Cardiac muscle cell (in vitro differentiated cells and primary cell): Measurements from ENCODE around the gene ITGA6. TPM values are rescaled to one million over a fixed set of nuclear protein-coding genes. Genes with fewer than 3 reads are reported as not detected.

Experiments used
- DNase-seq, 2 donors: peaks; one replicate each; pipeline versions ENCODE4 v3.0.0 to v3.0.0-alpha.2; 2010 to 2017; ENCODE audit warnings: low read depth in 1 of 2, low spot score in 1 of 2
- H3K27ac ChIP-seq: fragments of 200-600 bp; sonication (generic); 2 replicates; pipeline ENCODE4 v1.5.1; 2016
- H3K27me3 ChIP-seq: fragments of 200-600 bp; sonication (generic); 2 replicates; pipeline ENCODE4 v1.6.0; 2016; ENCODE audit warnings: control low read depth
- H3K36me3 ChIP-seq: fragments of 200-600 bp; sonication (generic); 2 replicates; pipeline ENCODE4 v1.5.1; 2016; ENCODE audit warnings: control low read depth
- H3K4me1 ChIP-seq: fragments of 200-600 bp; sonication (generic); 2 replicates; pipeline ENCODE4 v1.8.1; 2017; ENCODE audit warnings: low read depth, mild to moderate bottlenecking, mixed run types
- H3K4me3 ChIP-seq: fragments of 200-600 bp; sonication (generic); 2 replicates; pipeline ENCODE4 v1.5.1; 2016; ENCODE audit warnings: mild to moderate bottlenecking
- H3K9me3 ChIP-seq: fragments of 200-600 bp; sonication (generic); 2 replicates; pipeline ENCODE4 v1.5.1; 2017; ENCODE audit warnings: low read depth, mild to moderate bottlenecking, control low read depth
- polyA plus RNA-seq: library from polyadenylated mRNA; unstranded; fragments of >200 nt; fragmentation: Nextera tagmentation; extraction: Ambion mirVana; gene quantifications from 2 replicates; pipeline ENCODE4 v1.2.1, GENCODE V29; 2016
- total RNA-seq: library from RNA; depleted of rRNA; stranded (reverse); fragments of >200 nt; gene quantifications from 2 replicates; pipeline ENCODE4 v1.2.3, GENCODE V29; 2016
- TF ChIP-seq, protein P1 (sequence below): IDR thresholded peaks from 2 replicates; pipeline ENCODE4 v1.5.1; 2012; ENCODE audit warnings: low read depth, mild to moderate bottlenecking, low read length

The ITGA6 gene
- total and polyA plus RNA-seq, 2 experiments from 2014 or later: 16.3 to 28.3 TPM

DNA sequence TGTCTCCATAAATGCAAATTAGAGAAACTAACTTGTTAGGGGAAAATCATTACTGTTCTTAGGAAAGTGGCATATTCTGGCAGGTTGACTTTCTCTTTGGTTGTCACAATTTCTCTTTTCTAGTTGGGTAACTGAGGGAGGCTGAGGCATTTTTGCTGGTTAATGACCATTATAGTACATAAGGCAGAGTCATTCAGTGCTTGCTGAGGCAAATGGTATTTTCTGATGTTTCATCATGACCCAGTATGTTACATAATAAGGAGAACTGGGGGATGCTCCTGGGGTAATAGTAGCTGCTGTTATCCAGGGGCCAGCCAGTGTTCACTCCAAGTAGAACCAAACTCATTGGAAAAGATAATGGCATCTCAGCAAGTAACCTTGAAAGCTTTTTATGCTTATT, 62.3 kb downstream of the ITGA6 start:
- Histone ChIP-seq H3K9me3 (no peaks in the 10 kb centered on the region), H3K36me3 (peaks cover 9% of the 10 kb centered on the region), H3K27ac (no peak overlapping the region), H3K4me1 (no peaks in the 10 kb centered on the region), H3K4me3 (no peak overlapping the region), H3K27me3 (no peaks in the 10 kb centered on the region)
- peak in 1 of 2 donors; percentile 21 for DNase-seq
- TF ChIP-seq, protein P1, sequence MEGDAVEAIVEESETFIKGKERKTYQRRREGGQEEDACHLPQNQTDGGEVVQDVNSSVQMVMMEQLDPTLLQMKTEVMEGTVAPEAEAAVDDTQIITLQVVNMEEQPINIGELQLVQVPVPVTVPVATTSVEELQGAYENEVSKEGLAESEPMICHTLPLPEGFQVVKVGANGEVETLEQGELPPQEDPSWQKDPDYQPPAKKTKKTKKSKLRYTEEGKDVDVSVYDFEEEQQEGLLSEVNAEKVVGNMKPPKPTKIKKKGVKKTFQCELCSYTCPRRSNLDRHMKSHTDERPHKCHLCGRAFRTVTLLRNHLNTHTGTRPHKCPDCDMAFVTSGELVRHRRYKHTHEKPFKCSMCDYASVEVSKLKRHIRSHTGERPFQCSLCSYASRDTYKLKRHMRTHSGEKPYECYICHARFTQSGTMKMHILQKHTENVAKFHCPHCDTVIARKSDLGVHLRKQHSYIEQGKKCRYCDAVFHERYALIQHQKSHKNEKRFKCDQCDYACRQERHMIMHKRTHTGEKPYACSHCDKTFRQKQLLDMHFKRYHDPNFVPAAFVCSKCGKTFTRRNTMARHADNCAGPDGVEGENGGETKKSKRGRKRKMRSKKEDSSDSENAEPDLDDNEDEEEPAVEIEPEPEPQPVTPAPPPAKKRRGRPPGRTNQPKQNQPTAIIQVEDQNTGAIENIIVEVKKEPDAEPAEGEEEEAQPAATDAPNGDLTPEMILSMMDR: no peak

DNA sequence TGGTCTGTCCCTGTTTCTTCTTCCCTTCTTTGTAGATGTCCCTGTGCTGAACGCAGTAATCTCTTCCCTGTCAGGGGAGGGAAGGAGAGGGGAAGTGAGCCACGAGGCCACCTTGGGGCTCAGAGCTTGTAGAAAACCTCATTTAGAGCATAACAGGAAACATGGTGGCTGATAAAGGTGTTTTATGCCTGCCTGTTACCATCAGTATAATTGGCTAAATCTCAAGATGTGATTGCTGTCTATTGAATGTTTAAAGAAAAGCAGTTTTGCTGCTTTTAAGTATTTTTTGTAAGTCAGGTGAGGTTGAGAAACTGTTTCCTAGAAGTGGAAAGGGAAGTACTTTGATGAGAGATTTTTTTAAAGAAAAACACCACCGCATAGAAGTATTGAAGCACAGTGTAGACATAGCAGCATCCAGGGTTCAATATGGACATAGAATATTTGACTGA, 68.8 kb downstream of the ITGA6 start:
- Histone ChIP-seq H3K4me1 (no peaks in the 10 kb centered on the region), H3K4me3 (no peak overlapping the region), H3K27ac (no peak overlapping the region), H3K36me3 (peaks cover 7% of the 10 kb centered on the region), H3K27me3 (no peaks in the 10 kb centered on the region), H3K9me3 (no peaks in the 10 kb centered on the region)
- DNase-seq: no peak
- TF ChIP-seq, protein P1: no peak

GRCh38 chr2:172507199-172507598, 79.8 kb downstream of the ITGA6 start:
- H3K27me3 ChIP-seq: no peaks in the 10 kb centered on the region

DNA sequence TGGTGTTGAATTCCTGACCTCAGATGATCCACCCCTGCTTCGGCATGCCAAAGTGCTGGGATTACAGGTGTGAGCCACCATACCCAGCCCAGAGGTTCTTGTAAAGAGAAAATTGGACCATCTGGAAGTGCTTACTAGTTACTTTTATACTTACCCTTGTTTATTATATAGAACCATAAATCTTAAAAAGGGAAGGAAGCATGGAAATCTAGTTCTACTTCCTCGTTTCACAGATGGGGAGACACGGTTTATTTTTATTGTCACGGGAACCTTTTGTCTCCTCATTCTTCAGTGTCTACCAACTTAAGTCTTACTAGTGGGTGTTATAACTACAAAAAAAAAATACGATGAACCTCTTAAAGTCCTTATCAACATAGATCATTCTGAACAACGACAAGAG, 82.7 kb downstream of the ITGA6 start:
- H3K36me3 ChIP-seq: no peaks in the 10 kb centered on the region
- no peaks in the 10 kb centered on the region for H3K4me1 ChIP-seq
- H3K27me3 ChIP-seq: no peaks in the 10 kb centered on the region
- no peak overlapping the region for H3K4me3 ChIP-seq
- TF ChIP-seq, protein P1: no peak
- DNase-seq: no peak
- H3K27ac ChIP-seq: no peak overlapping the region
- H3K9me3 ChIP-seq: no peaks in the 10 kb centered on the region

More at GRCh38 chr2:172507199-172507598, 79.8 kb downstream of the ITGA6 start:
- DNase-seq: no peak
- no peak overlapping the region for H3K4me3 ChIP-seq
- H3K9me3 ChIP-seq: no peaks in the 10 kb centered on the region
- H3K4me1 ChIP-seq: no peaks in the 10 kb centered on the region
- no peak overlapping the region for H3K27ac ChIP-seq
- no peaks in the 10 kb centered on the region for H3K36me3 ChIP-seq
- TF ChIP-seq, protein P1: no peak

- TF ChIP-seq, protein P1: no peak
- H3K27me3 ChIP-seq: no peaks in the 10 kb centered on the region
- DNase-seq: no peak
- no peak overlapping the region for H3K27ac ChIP-seq
- no peaks in the 10 kb centered on the region for H3K36me3 ChIP-seq
- no peaks in the 10 kb centered on the region for H3K4me1 ChIP-seq
- no peak overlapping the region for H3K4me3 ChIP-seq
- no peaks in the 10 kb centered on the region for H3K9me3 ChIP-seq
Observed at GRCh38 chr2:172510548-172510947, 83.2 kb downstream of the ITGA6 start.
